Epithelial cell of prostate (primary cell): Measurements from ENCODE around the gene ARHGAP15.

Experiments
- DNase-seq: peaks from one replicate; pipeline ENCODE4 v3.0.0-alpha.2; 2011; ENCODE audit warnings: low read depth, low spot score
- H3K27ac ChIP-seq: fragments of 450-650 bp; 2 replicates; pipeline ENCODE4 v1.5.1; 2017; ENCODE audit warnings: mild to moderate bottlenecking

Gene ARHGAP15

DNA sequence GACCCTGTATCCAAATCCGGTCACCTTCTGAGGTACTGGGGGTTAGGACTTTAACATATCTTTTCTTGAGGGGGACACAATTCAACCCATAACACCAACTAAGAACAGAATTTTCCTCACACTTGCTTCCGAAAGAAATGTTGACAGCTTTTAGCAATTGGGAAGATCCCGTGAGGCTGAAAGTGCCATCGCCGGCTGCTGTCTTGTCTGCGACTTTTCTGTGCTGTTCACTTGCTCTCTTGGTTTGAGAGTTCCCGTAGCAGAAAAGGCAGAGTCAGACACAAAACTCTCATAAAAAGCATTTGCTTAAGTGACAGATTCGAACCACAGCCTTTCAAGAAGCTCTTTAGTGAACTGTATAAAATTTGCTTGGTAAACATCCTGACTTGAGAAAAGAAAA is 253.4 kb downstream of the ARHGAP15 start:
- H3K27ac ChIP-seq = no peak overlapping the region
- DNase-seq = no peak

GRCh38 chr2:143383016-143383415 is 253.8 kb downstream of the ARHGAP15 start:
- no peak overlapping the region for H3K27ac ChIP-seq
- no peak for DNase-seq

DNA sequence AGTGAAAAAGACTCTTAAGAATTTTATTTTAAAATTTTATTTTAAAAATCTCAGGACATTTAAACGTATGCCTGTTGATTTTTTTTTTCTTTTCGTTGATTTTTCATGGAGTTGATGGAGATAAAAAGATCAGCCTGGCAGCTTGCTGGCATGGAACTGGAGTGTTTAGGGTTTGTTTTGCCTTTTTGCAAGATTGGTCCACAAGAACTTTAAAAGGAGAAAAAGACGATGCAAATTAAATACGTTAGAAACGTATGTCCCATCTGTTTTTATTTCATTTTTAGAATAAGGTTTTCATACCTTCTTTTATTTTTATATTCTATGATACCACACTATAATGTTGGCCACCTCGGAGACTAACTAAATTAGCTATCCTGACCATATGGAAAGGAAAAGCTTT is 254.9 kb downstream of the ARHGAP15 start:
- no peak overlapping the region for H3K27ac ChIP-seq
- DNase-seq = no peak

- no peak overlapping the region for H3K27ac ChIP-seq
- no peak for DNase-seq
Observed at GRCh38 chr2:143390171-143390570, 261.0 kb downstream of the ARHGAP15 start.

- no peak for DNase-seq
- H3K27ac ChIP-seq = no peak overlapping the region
Observed at GRCh38 chr2:143392358-143392757, 263.1 kb downstream of the ARHGAP15 start.

DNA sequence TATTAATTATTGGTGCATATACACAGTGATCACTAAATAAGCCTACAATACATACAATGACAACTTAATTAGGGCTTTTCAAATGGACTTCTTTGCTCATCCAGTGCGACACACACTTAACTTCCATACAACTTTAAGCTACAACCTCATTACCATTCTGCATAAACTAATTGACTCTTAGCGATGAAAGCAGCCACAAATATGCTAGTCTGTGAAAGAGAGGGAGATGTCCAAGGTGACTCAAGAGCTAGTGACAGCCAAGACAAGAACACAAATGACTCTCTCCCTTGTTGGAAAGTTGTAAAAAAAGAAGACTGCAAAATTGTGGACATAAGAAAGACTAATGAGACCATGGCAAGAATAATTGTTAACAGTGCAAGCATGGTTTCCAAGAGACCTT is 264.8 kb downstream of the ARHGAP15 start:
- no peak for DNase-seq
- no peak overlapping the region for H3K27ac ChIP-seq

- H3K27ac ChIP-seq = peak overlapping the region; percentile 31
- no peak for DNase-seq
Observed at GRCh38 chr2:143397884-143398614, 268.8 kb downstream of the ARHGAP15 start.

- peak overlapping the region; percentile 31 for H3K27ac ChIP-seq
- DNase-seq = peak; percentile 49
Observed at GRCh38 chr2:143398781-143399180, 269.6 kb downstream of the ARHGAP15 start.

DNA sequence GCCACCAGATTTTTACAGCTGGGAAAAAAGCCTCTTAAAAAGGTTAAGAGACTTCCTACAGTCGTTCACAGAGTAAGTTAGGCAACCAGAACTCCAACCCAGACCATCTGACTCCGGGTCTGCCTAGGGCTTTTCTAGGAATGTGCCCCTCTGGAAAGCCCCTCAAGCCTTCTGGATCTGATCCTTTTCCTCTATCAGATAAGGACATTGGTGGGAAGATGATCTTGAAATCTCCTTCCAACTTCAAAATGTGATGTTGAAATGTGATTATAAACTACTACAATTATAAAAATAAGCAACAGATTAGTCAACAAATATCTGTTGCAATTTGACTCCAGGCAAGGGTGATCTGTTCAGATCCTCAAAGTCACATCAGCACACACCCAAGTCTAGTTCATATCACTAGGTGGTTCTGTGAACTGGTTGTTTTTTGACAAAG is 270.4 kb downstream of the ARHGAP15 start:
- peak overlapping the region; percentile 31 for H3K27ac ChIP-seq
- no peak for DNase-seq

DNA sequence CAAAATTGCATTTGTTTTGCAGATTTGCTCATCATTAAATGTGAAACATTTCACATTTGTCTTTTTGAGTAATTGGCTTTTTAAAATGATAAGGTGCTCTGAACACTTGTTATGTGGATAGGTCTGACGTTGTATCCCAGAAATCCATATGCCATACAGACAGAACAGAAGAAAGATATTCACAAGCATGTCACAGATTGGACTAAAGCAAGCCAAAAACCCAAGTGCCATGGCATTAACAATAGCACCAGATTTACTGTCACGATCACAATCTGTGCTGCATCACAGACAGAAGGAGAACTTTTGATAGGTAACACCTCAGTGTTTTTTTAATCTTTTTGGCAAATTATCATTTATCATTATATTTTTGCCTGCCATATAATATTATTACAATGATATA is 272.6 kb downstream of the ARHGAP15 start:
- H3K27ac ChIP-seq = no peak overlapping the region
- DNase-seq = no peak

DNA sequence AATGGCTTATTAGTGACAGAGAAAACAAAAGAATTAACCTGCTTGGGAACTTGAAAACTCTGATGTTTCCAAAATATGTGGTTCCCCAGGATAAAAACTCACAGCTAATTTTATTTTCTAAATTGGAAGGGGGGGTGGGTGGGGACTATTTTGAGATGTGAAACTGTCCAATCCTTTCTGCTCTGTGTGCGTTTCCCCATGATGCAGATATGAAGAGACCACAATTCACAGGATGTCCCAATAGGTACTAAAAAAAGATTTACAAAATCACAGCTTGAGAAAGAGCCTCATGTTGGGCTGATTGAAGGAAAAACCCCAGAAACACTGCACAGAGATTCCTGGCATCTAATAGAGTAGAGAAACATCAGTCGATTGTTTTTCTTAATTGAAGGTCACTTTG is 273.2 kb downstream of the ARHGAP15 start:
- no peak for DNase-seq
- H3K27ac ChIP-seq = no peak overlapping the region

GRCh38 chr2:143410082-143410897 is 281.1 kb downstream of the ARHGAP15 start:
- DNase-seq = no peak

GRCh38 chr2:143415571-143415970 is 286.4 kb downstream of the ARHGAP15 start:
- no peak overlapping the region for H3K27ac ChIP-seq
- DNase-seq = no peak

More at GRCh38 chr2:143410082-143410897, 281.1 kb downstream of the ARHGAP15 start:
- H3K27ac ChIP-seq = no peak overlapping the region

DNA sequence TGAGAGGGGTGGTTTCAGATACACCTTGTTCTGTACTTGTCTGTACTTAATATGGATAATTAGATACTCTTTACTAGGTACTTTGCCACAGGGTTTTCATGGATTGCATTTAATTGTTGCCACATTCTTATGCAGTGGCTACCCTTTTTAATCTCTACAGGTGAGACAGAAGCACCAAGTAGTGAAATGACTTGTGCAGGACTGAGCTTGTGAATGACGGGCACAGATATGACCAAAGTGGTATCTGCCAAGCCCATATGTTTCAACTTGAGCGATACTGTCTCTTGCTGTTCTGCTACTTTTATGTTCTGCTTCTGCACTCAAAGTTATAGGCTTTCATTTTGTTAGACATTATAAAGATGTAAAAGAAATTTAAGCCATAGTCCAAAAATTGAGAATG is 288.2 kb downstream of the ARHGAP15 start:
- no peak overlapping the region for H3K27ac ChIP-seq
- no peak for DNase-seq

DNA sequence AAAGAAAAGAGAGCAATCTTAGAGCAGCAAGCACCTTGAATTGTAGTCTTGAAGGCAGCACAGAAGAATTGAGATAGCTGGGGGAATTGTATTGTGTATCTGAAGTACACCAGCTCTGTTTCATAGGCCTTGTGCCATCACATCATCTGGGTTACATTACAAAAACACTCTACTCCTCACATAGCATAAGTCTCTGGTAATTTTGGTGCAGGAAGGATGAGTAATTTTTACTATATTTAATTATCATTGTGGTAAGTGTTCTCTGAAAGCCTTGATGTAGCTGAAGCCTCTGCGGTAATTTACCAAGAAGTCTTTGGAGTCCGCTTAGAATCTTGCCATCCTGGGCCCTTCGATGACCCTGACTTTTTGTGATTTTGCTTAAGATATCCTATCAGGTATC is 291.1 kb downstream of the ARHGAP15 start:
- no peak for DNase-seq
- no peak overlapping the region for H3K27ac ChIP-seq

DNA sequence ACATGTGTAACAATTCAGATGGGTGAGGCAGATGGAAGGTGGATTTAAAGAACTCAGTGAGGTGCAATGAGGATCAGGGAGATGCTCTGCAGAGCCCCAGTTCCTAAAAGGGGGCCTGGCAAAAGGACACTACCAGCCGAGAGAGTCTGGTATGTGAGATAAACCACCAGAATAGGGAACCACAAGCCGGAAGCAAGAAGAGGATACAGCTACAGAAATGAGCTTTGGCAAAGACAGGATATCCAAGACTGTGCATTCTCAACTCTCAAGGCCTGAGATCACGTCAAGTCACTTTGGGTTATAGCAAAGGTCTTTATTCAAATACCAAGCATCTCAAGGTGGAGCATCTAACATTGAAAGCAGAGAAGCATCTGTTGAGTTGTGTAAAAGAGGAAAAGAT is 293.5 kb downstream of the ARHGAP15 start:
- H3K27ac ChIP-seq = no peak overlapping the region
- DNase-seq = no peak

- no peak overlapping the region for H3K27ac ChIP-seq
- no peak for DNase-seq
Observed at GRCh38 chr2:143425896-143426295, 296.7 kb downstream of the ARHGAP15 start.

DNA sequence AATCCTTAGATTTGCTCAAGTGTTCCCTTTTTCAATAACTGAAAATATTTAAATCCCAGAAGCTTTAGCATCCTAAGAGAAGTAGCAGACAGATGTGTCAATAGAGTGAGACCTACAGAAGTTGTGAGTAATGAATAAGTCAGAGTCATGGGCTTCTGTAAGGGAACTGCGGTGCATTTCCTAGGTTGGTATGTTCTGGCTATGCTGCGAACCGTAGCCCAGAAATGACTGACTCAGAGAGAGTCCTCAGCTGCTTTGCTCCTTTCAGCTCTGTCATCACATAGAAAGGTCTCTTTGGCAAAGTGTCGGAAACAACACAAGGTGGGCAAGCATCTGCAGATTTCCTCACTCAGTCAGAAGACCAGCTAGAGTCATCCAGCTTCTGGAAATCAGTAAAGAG is 297.1 kb downstream of the ARHGAP15 start:
- DNase-seq = peak; percentile 65
- H3K27ac ChIP-seq = no peak overlapping the region

- H3K27ac ChIP-seq = no peak overlapping the region
- DNase-seq = peak; percentile 8
Observed at GRCh38 chr2:143428700-143429099, 299.5 kb downstream of the ARHGAP15 start.

DNA sequence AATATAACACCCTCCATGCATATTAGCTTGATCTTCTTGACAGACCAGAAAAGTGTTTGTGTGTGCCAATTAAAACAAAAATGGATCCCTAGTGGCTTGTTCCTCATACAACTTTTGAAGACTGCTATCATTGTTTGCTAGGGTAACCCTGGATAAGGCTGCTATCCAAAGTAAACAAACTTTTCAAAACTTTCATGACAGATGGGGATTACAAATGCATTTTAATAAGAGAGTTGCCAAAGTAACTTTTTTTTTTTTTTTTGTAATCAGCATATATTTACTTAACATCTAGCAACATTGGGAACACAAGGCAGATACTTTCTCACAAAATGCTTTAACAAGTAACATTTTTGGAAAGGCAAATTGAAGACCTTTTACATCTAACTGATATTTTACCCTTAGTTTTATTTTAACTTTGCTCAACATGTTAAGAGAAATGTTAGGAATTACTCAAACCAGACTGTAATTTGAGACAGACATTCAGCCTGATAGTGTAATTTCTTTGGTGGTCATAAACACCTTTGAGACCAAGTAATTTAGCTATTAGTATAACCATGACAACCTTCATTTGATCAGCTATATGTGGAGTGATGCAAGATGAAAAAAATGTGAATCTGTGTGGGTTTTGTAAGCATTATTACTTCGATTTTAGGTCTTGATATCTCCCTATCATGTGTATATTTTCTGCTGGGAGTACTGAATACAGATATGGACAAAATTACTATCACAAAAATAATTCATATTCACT is 300.9 kb downstream of the ARHGAP15 start:
- no peak overlapping the region for H3K27ac ChIP-seq
- DNase-seq = peak; percentile 18

DNA sequence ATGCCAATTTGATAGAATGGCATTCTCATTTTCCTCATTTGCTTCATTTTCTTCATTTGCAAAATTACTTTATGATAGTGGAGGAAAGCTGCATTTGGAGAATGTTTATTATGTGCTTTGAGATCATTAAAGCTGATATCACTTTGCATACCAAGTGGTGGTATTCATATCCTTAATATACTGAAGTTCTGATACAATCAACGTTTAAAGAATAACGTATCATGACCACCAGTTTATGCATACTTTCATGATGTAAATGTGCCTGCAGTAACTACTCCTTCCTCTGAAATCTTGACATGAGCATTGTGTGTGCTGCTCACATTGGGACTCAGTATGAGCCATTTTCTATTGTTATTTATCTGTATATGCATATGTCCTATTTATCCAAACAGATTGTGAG is 302.1 kb downstream of the ARHGAP15 start:
- H3K27ac ChIP-seq = no peak overlapping the region
- no peak for DNase-seq
